MM.1S (cell line): ENCODE results near the gene NPFFR1.
"Not testable (repeated sequence)": the region's sequence is repeated elsewhere in the genome, so short reads cannot be mapped to it uniquely, and the experiment has no call there.

Source experiments
- DNase-seq: peaks from one replicate; pipeline ENCODE4 v3.0.0-alpha.2; 2015
- H2AFZ ChIP-seq: fragments of 300-600 bp; sonication (generic); 2 replicates; pipeline ENCODE4 v1.6.0; 2016; ENCODE audit warnings: antibody characterized with exemption, low read length
- H3F3A ChIP-seq: fragments of 300-600 bp; sonication (generic); 2 replicates; pipeline ENCODE4 v1.6.1; 2016; ENCODE audit warnings: mild to moderate bottlenecking, antibody characterized with exemption, low read length, moderate library complexity, mixed read lengths; ENCODE audit not compliant: insufficient read depth
- H3K27ac ChIP-seq: fragments of 300-600 bp; sonication (generic); 2 replicates; pipeline ENCODE4 v1.5.1; 2016; ENCODE audit warnings: mild to moderate bottlenecking, low read length
- H3K27me3 ChIP-seq: fragments of 300-600 bp; sonication (generic); replicated peaks from 2 replicates; pipeline ENCODE4 v1.6.0; 2016; ENCODE audit warnings: low read length; ENCODE audit not compliant: insufficient read depth
- H3K36me3 ChIP-seq: fragments of 300-600 bp; sonication (generic); replicated peaks from 2 replicates; pipeline ENCODE4 v1.6.1; 2016; ENCODE audit warnings: mild to moderate bottlenecking, low read length, mixed read lengths; ENCODE audit not compliant: insufficient read depth
- H3K4me1 ChIP-seq: fragments of 300-600 bp; sonication (generic); 2 replicates; pipeline ENCODE4 v1.6.1; 2016; ENCODE audit warnings: low read length, mixed read lengths
- H3K4me2 ChIP-seq: fragments of 300-600 bp; sonication (generic); 2 replicates; pipeline ENCODE4 v1.6.0; 2016; ENCODE audit warnings: low read depth, low read length
- H3K4me3 ChIP-seq: fragments of 300-600 bp; sonication (generic); 2 replicates; pipeline ENCODE4 v1.5.1; 2016; ENCODE audit warnings: low read length, mixed read lengths
- H3K79me2 ChIP-seq: fragments of 300-600 bp; sonication (generic); 2 replicates; pipeline ENCODE4 v1.6.1; 2016; ENCODE audit warnings: mixed run types, low read length, mixed read lengths
- H3K9ac ChIP-seq: fragments of 300-600 bp; sonication (generic); 2 replicates; pipeline ENCODE4 v1.6.1; 2016; ENCODE audit warnings: low read length, mixed read lengths
- H3K9me2 ChIP-seq: fragments of 300-600 bp; sonication (generic); replicated peaks from 2 replicates; pipeline ENCODE4 v1.6.1; 2016; ENCODE audit warnings: mild to moderate bottlenecking, low read length, mixed read lengths; ENCODE audit not compliant: insufficient read depth
- H3K9me3 ChIP-seq: fragments of 300-600 bp; sonication (generic); replicated peaks from 2 replicates; pipeline ENCODE4 v1.6.1; 2016; ENCODE audit warnings: mild to moderate bottlenecking, low read length, mixed read lengths; ENCODE audit not compliant: insufficient read depth
- H4K20me1 ChIP-seq: fragments of 300-600 bp; sonication (generic); 2 replicates; pipeline ENCODE4 v1.6.1; 2016; ENCODE audit warnings: mild to moderate bottlenecking, low read length, moderate library complexity, mixed read lengths; ENCODE audit not compliant: insufficient read depth
- CTCF ChIP-seq: fragments of 300-600 bp; sonication (generic); IDR thresholded peaks from 2 replicates; pipeline ENCODE4 v1.5.1; 2016; ENCODE audit warnings: antibody characterized with exemption, low read length, mixed read lengths
- EZH2 ChIP-seq: fragments of 300-600 bp; sonication (generic); optimal IDR thresholded peaks from 2 replicates; pipeline ENCODE3; 2017; ENCODE audit warnings: low read depth, mild to moderate bottlenecking, antibody characterized with exemption, low read length, mixed read lengths
- EZH2phosphoT487 ChIP-seq: fragments of 300-600 bp; sonication (generic); IDR thresholded peaks from 2 replicates; pipeline ENCODE4 v1.6.1; 2018; ENCODE audit warnings: antibody characterized with exemption, low read length

NPFFR1 gene

GRCh38 chr10:70227548-70228320 is 56.1 kb downstream of the NPFFR1 start:
- H3K9ac ChIP-seq = no peak overlapping the region
- H3K27ac ChIP-seq = no peak overlapping the region
- DNase-seq = no peak
- no peaks in the 10 kb centered on the region for H3K9me2 ChIP-seq
- no peak overlapping the region for H3K4me3 ChIP-seq
- no peak for TF ChIP-seq CTCF
- TF ChIP-seq EZH2 = no peak
- TF ChIP-seq EZH2phosphoT487 = no peak
- peaks cover 100% of the 10 kb centered on the region for H3K79me2 ChIP-seq
- no peaks in the 10 kb centered on the region; the same call in 1 of the 2 replicates for H3K36me3 ChIP-seq
- no peaks in the 10 kb centered on the region for H3K27me3 ChIP-seq
- H3K4me2 ChIP-seq = 0 out of 2 replicates have a peak overlapping the region, but pooled peaks have one; percentile 5
- peaks cover 25% of the 10 kb centered on the region; the same call in 1 of the 2 replicates for H3F3A ChIP-seq
- H3K4me1 ChIP-seq = peaks cover 58% of the 10 kb centered on the region
- peaks cover 4% of the 10 kb centered on the region; the same call in 1 of the 2 replicates for H4K20me1 ChIP-seq
- H2AFZ ChIP-seq = no peak overlapping the region
- H3K9me3 ChIP-seq = no peaks in the 10 kb centered on the region

GRCh38 chr10:70223728-70224127 is 60.1 kb downstream of the NPFFR1 start:
- Histone ChIP-seq H3K79me2 (peaks cover 90% of the 10 kb centered on the region), H3K9me2 (no peaks in the 10 kb centered on the region), H3K9ac (no peak overlapping the region), H3K27ac (no peak overlapping the region), H3F3A (peaks cover 32% of the 10 kb centered on the region), H2AFZ (no peak overlapping the region), H3K4me2 (no peak overlapping the region), H3K27me3 (no peaks in the 10 kb centered on the region), H3K4me3 (no peak overlapping the region), H4K20me1 (peaks cover 11% of the 10 kb centered on the region), H3K9me3 (no peaks in the 10 kb centered on the region), H3K4me1 (peaks cover 54% of the 10 kb centered on the region), H3K36me3 (no peaks in the 10 kb centered on the region; the same call in 1 of the 2 replicates)
- TF ChIP-seq EZH2 (no peak), EZH2phosphoT487 (no peak), CTCF (no peak)
- DNase-seq = no peak

GRCh38 chr10:70222811-70223447 is 60.9 kb downstream of the NPFFR1 start:
- Histone ChIP-seq H3F3A (peaks cover 32% of the 10 kb centered on the region), H3K79me2 (peaks cover 89% of the 10 kb centered on the region), H4K20me1 (peaks cover 11% of the 10 kb centered on the region), H3K4me1 (peaks cover 46% of the 10 kb centered on the region)
- H3K27me3 ChIP-seq, H3K27ac ChIP-seq, H3K9me3 ChIP-seq, H3K4me2 ChIP-seq, H2AFZ ChIP-seq, DNase-seq, H3K4me3 ChIP-seq, H3K36me3 ChIP-seq, H3K9ac ChIP-seq, H3K9me2 ChIP-seq: not testable (repeated sequence)

GRCh38 chr10:70222340-70222794 is 61.4 kb downstream of the NPFFR1 start:
- Histone ChIP-seq H3K4me1 (peaks cover 40% of the 10 kb centered on the region), H3K4me2 (no peak overlapping the region), H3F3A (peaks cover 32% of the 10 kb centered on the region), H3K79me2 (peaks cover 89% of the 10 kb centered on the region), H3K4me3 (no peak overlapping the region), H3K27me3 (no peaks in the 10 kb centered on the region), H3K27ac (no peak overlapping the region), H3K9me2 (no peaks in the 10 kb centered on the region), H2AFZ (no peak overlapping the region), H3K9ac (no peak overlapping the region), H4K20me1 (peaks cover 11% of the 10 kb centered on the region), H3K36me3 (peaks cover 1% of the 10 kb centered on the region; the same call in 1 of the 2 replicates), H3K9me3 (no peaks in the 10 kb centered on the region)
- TF ChIP-seq CTCF = no peak
- no peak for TF ChIP-seq EZH2phosphoT487
- TF ChIP-seq EZH2 = no peak
- DNase-seq = peak; percentile 26
